Skin of body (tissue), 2 donors: ENCODE measurements around the gene CD27. TPM values are rescaled to one million over a fixed set of nuclear protein-coding genes. Genes with fewer than 3 reads are reported as not detected.
A peak's percentile ranks its signal among the peaks of the same experiment; 100 is the strongest.
"Not testable (repeated sequence)": the region's sequence is repeated elsewhere in the genome, so short reads cannot be mapped to it uniquely, and the experiment has no call there.

Source experiments
- DNase-seq: peaks from one replicate; lab custom pipeline; 2025; lab: John Stamatoyannopoulos, UW
- total RNA-seq: library from RNA; depleted of rRNA; stranded (reverse); fragments of >200 nt; gene quantifications from one replicate; pipeline ENCODE4 v1.2.3, GENCODE V29; 2014

CD27 gene
- total RNA-seq, 1 donor from 2014 or later: 0.20 TPM

DNA sequence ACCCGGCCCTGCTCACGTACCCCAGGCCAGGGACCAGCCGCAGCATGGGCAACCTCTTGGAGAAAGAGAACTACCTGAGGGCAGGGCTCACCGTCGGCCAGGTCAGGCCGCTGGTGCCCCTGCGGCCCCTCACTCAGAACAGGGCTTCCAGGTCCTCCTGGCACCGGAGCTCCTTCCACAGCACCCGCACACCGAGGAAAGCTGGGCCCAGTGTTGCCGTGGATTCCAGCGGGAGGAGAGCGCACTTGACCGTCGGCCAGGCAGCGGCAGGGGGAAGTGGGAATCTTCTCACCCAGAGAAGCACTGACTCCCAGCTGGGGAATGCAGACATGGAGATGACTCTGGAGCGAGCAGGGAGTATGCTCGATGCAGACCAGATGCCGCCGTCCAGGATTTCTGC is 33.7 kb downstream of the CD27 start:
- DNase-seq: no peak

- DNase-seq: no peak
These were observed 43.5 kb downstream of the CD27 start for GRCh38 chr12:6488240-6488639.

GRCh38 chr12:6489449-6489848 is 44.7 kb downstream of the CD27 start:
- no peak for DNase-seq

DNA sequence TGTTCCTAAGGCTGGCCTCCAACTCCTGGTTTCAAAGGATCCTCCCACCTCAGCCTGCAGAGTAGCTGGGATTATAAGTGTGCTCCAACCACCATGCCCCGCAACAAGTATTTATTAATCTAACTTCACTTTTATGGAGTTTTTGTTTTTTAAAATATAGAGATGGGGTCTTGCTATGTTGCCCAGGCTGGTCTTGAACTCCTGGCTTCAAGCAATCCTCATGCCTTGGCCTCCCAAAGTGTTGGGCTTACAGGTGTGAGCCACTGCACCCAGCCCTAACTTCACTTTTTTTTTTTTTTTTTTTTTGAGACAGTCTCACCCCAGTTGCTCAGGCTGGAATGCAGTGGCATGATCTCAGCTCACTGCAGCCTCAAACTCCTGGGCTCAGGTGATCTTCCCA is 45.9 kb downstream of the CD27 start:
- DNase-seq: not testable (repeated sequence)

- DNase-seq: peak; percentile 91
These were observed 48.2 kb downstream of the CD27 start, which contains the start of gene MRPL51 for GRCh38 chr12:6492838-6493496. Gene MRPL51, minus strand, starts transcription at chr12:6493262. Its CDS starts 126 bp downstream, at chr12:6493136.

- peak; percentile 96 for DNase-seq
These were observed 48.9 kb downstream of the CD27 start, which contains the start of gene NCAPD2 for GRCh38 chr12:6493497-6494257. Gene NCAPD2, plus strand, starts transcription at chr12:6494102. Its CDS starts 997 bp downstream, at chr12:6495099.

- DNase-seq: no peak
These were observed 49.5 kb downstream of the CD27 start for GRCh38 chr12:6494258-6494743.

DNA sequence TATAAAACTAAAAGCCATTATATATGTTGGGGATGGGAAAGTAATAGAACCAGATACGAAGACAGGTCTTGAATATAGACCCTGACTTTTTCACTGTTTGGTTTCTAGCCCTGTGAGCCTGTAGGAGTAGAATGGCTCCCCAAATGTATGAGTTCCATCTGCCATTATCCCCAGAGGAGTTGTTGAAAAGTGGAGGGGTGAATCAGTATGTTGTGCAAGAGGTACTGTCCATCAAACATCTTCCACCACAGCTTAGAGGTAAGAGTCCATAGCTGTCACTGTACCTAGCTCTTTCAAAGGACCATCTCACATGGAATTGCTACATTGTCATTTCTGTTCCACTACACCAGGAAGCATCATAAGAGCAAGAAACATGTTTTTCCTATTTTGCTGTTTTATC is 50.2 kb downstream of the CD27 start:
- no peak for DNase-seq

GRCh38 chr12:6497291-6497690 is 52.5 kb downstream of the CD27 start:
- not testable (repeated sequence) for DNase-seq

GRCh38 chr12:6500466-6500865 is 55.7 kb downstream of the CD27 start:
- DNase-seq: no peak

Other genes with a start within 250 kb of the CD27 start
- 297 TPM for gene CD9, start 244.6 kb upstream of the CD27 start, total RNA-seq
- 5.4 TPM for gene PLEKHG6, start 134.3 kb upstream of the CD27 start, total RNA-seq
- gene TNFRSF1A, start 102.9 kb upstream of the CD27 start, total RNA-seq: 69.2 TPM
- 10.2 TPM for gene SCNN1A, start 69.4 kb upstream of the CD27 start, total RNA-seq
- gene LTBR, start 60.8 kb upstream of the CD27 start, total RNA-seq: 28.2 TPM
- 8.3 TPM for gene TAPBPL, start 7.1 kb downstream of the CD27 start, total RNA-seq
- gene VAMP1, start 25.7 kb downstream of the CD27 start, total RNA-seq: 7.0 TPM
- gene MRPL51, start 48.3 kb downstream of the CD27 start, total RNA-seq: 59.9 TPM
- 29.6 TPM for gene NCAPD2, start 49.1 kb downstream of the CD27 start, total RNA-seq
- 1,424 TPM for gene GAPDH, start 89.6 kb downstream of the CD27 start, total RNA-seq
- gene IFFO1, start 111.1 kb downstream of the CD27 start, total RNA-seq: 8.5 TPM
- gene NOP2, start 123.3 kb downstream of the CD27 start, total RNA-seq: 11.5 TPM
- 161 TPM for gene CHD4, start 162.4 kb downstream of the CD27 start, total RNA-seq
- gene LPAR5, start 191.0 kb downstream of the CD27 start, total RNA-seq: 1.7 TPM
- 0.99 TPM for gene ACRBP, start 202.5 kb downstream of the CD27 start, total RNA-seq
- gene ING4, start 218.2 kb downstream of the CD27 start, total RNA-seq: 45.6 TPM
- 17.4 TPM for gene ZNF384, start 244.4 kb downstream of the CD27 start, total RNA-seq